IMR-90 (cell line): ENCODE measurements around the gene TRMT11. TPM values are rescaled to one million over a fixed set of nuclear protein-coding genes. Genes with fewer than 3 reads are reported as not detected.

Experiments used
- ATAC-seq: fragments of 200-7000 bp; cut with Tn5 transposase; 2 replicates; pipeline ENCODE4 v1.9.1; 2020; ENCODE audit warnings: low read depth, mild to moderate bottlenecking, moderate library complexity
- BruUV-seq: library from RNA; stranded (reverse); fragments of 400-500 nt; replicated peaks from 2 replicates; lab custom pipeline; 2021; lab: Mats Ljungman, UMichigan
- CTCF ChIA-PET: fragments of 300-600 bp; formaldehyde crosslinking; extraction: SDS; loops from one replicate; lab custom pipeline; 2021; ENCODE audit warnings: antibody characterized with exemption; lab: Yijun Ruan, JAX
- POLR2A ChIA-PET: fragments of 300-600 bp; sonication (Branson Sonifier 250); formaldehyde crosslinking; loops from one replicate; lab custom pipeline; 2022; ENCODE audit warnings: antibody characterized with exemption; ENCODE audit not compliant: unreplicated experiment; lab: Charles Lee
- DNase-seq: peaks from one replicate; pipeline ENCODE4 v3.0.0; 2013
- H2AFZ ChIP-seq: replicated peaks from 2 replicates; pipeline ENCODE3; 2013; ENCODE audit warnings: low read length, mild to moderate bottlenecking; ENCODE audit not compliant: poor library complexity
- H2AK5ac ChIP-seq: 2 replicates; pipeline ENCODE4 v1.6.1; 2013; ENCODE audit warnings: low read depth, low read length, inconsistent platforms
- H2AK9ac ChIP-seq: replicated peaks from 2 replicates; pipeline ENCODE3; 2013; ENCODE audit warnings: mild to moderate bottlenecking, low read depth, low read length, moderate library complexity; ENCODE audit not compliant: poor library complexity
- H2BK120ac ChIP-seq: 2 replicates; pipeline ENCODE4 v1.6.1; 2013; ENCODE audit warnings: low read depth, low read length, inconsistent platforms
- H2BK15ac ChIP-seq: 3 replicates; pipeline ENCODE4 v1.6.1; 2013; ENCODE audit warnings: low read depth, low read length, inconsistent platforms
- H2BK20ac ChIP-seq: 2 replicates; pipeline ENCODE4 v1.6.1; 2013; ENCODE audit warnings: low read depth, mild to moderate bottlenecking, inconsistent platforms, low read length, moderate library complexity
- H2BK5ac ChIP-seq: 2 replicates; pipeline ENCODE4 v1.6.1; 2013; ENCODE audit warnings: mild to moderate bottlenecking, low read depth, low read length, inconsistent platforms; ENCODE audit not compliant: poor library complexity, severe bottlenecking
- H3K14ac ChIP-seq: replicated peaks from 2 replicates; pipeline ENCODE4 v1.6.1; 2013; ENCODE audit warnings: low read depth, low read length, inconsistent platforms
- H3K18ac ChIP-seq: 2 replicates; pipeline ENCODE4 v1.6.1; 2013; ENCODE audit warnings: low read depth, low read length, control low read depth
- H3K23ac ChIP-seq: 2 replicates; pipeline ENCODE4 v1.6.1; 2013; ENCODE audit warnings: low read depth, low read length, inconsistent platforms
- H3K27ac ChIP-seq: 2 replicates; pipeline ENCODE4 v1.5.1; 2013; ENCODE audit warnings: mild to moderate bottlenecking, control low read depth, low read length; ENCODE audit not compliant: insufficient read depth
- H3K27me3 ChIP-seq: 2 replicates; pipeline ENCODE4 v1.6.1; 2013; ENCODE audit warnings: low read length; ENCODE audit not compliant: control insufficient read depth, insufficient read depth
- H3K36me3 ChIP-seq: 2 replicates; pipeline ENCODE4 v1.6.1; 2013; ENCODE audit warnings: low read length, mixed read lengths; ENCODE audit not compliant: control insufficient read depth, insufficient read depth
- H3K4ac ChIP-seq: 2 replicates; pipeline ENCODE4 v1.6.1; 2013; ENCODE audit warnings: low read depth, low read length, inconsistent platforms
- H3K4me1 ChIP-seq: 2 replicates; pipeline ENCODE4 v1.6.1; 2013; ENCODE audit warnings: low read length, mixed read lengths; ENCODE audit not compliant: control insufficient read depth, insufficient read depth
- H3K4me2 ChIP-seq: 2 replicates; pipeline ENCODE4 v1.6.1; 2013; ENCODE audit warnings: low read depth, mild to moderate bottlenecking, control low read depth, low read length, moderate library complexity
- H3K4me3 ChIP-seq: 2 replicates; pipeline ENCODE4 v1.5.1; 2013; ENCODE audit warnings: low read depth, mild to moderate bottlenecking, control low read depth, low read length, moderate library complexity; ENCODE audit not compliant: insufficient read depth
- H3K56ac ChIP-seq: 2 replicates; pipeline ENCODE4 v1.6.1; 2013; ENCODE audit warnings: low read length, inconsistent platforms; ENCODE audit not compliant: insufficient read depth; ENCODE audit errors: extremely low read depth
- H3K79me1 ChIP-seq, 2 experiments: 2 replicates each; pipeline ENCODE4 v1.6.1; 2013; ENCODE audit warnings: low read length in 2 of 2, inconsistent platforms in 1 of 2, low read depth in 1 of 2
- H3K9ac ChIP-seq: 2 replicates; pipeline ENCODE4 v1.6.1; 2013; ENCODE audit warnings: low read depth, low read length, control low read depth
- H3K9me1 ChIP-seq: 2 replicates; pipeline ENCODE4 v1.6.1; 2013; ENCODE audit warnings: low read length, inconsistent platforms; ENCODE audit not compliant: insufficient read depth
- H3K9me3 ChIP-seq: 2 replicates; pipeline ENCODE4 v1.6.1; 2013; ENCODE audit warnings: low read length; ENCODE audit not compliant: control insufficient read depth, insufficient read depth
- H4K20me1 ChIP-seq: 2 replicates; pipeline ENCODE4 v1.6.1; 2013; ENCODE audit warnings: low read length, inconsistent platforms; ENCODE audit not compliant: insufficient read depth
- H4K5ac ChIP-seq: 2 replicates; pipeline ENCODE4 v1.6.1; 2013; ENCODE audit warnings: mild to moderate bottlenecking, low read depth, low read length, control low read depth
- H4K8ac ChIP-seq, 2 experiments: 2 replicates each; pipeline ENCODE4 v1.6.1; 2013; ENCODE audit warnings: low read depth in 2 of 2, low read length in 2 of 2, control low read depth in 1 of 2, inconsistent platforms in 1 of 2
- H4K91ac ChIP-seq: 2 replicates; pipeline ENCODE4 v1.6.1; 2013; ENCODE audit warnings: low read depth, low read length, inconsistent platforms; ENCODE audit not compliant: insufficient read depth
- BHLHE40 ChIP-seq: fragments of 150-350 bp; IDR thresholded peaks from 2 replicates; pipeline ENCODE4 v1.6.1; 2016; ENCODE audit warnings: mild to moderate bottlenecking, low read depth, low read length
- CEBPB ChIP-seq: IDR thresholded peaks from 2 replicates; pipeline ENCODE4 v1.6.1; 2012; ENCODE audit warnings: low read depth, low read length, improper control_type of control experiment
- CHD1 ChIP-seq: IDR thresholded peaks from 2 replicates; pipeline ENCODE4 v1.6.1; 2012; ENCODE audit warnings: low read depth, low read length, improper control_type of control experiment
- CTCF ChIP-seq: conservative IDR thresholded peaks from 2 replicates; pipeline ENCODE4 v1.5.1; 2012; ENCODE audit warnings: mild to moderate bottlenecking, low read depth, low read length, improper control_type of control experiment
- MAZ ChIP-seq: IDR thresholded peaks from 2 replicates; pipeline ENCODE4 v1.6.1; 2012; ENCODE audit warnings: low read depth, mild to moderate bottlenecking, low read length, improper control_type of control experiment, moderate library complexity, borderline replicate concordance
- MXI1 ChIP-seq: IDR thresholded peaks from 2 replicates; pipeline ENCODE4 v1.6.1; 2012; ENCODE audit warnings: low read depth, mild to moderate bottlenecking, low read length, moderate library complexity, borderline replicate concordance
- RCOR1 ChIP-seq: IDR thresholded peaks from 2 replicates; pipeline ENCODE4 v1.6.1; 2012; ENCODE audit warnings: mild to moderate bottlenecking, low read length, improper control_type of control experiment; ENCODE audit not compliant: insufficient replicate concordance
- RFX5 ChIP-seq: IDR thresholded peaks from 2 replicates; pipeline ENCODE4 v1.8.0; 2012; ENCODE audit warnings: low read depth, mild to moderate bottlenecking, low read length, moderate library complexity
- WGBS, 2 experiments: methylation state at CpG; one replicate each; pipeline versions ENCODE4 v1.1.5 to v1.1.7; 2013; ENCODE audit warnings: missing lambda C conversion rate in 2 of 2; ENCODE audit not compliant: insufficient read length in 1 of 2; ENCODE audit errors: extremely low coverage in 2 of 2; 5-methylcytosine and 5-hydroxymethylcytosine counted together
- dilution Hi-C: fragments of 300-500 bp; cut with HindIII; formaldehyde crosslinking; loops from one replicate; pipeline ENCODE4 v1.14.3; 2018; ENCODE audit warnings: low sequenced_read_pairs; ENCODE audit not compliant: unreplicated experiment
- in situ Hi-C: fragments of 300-500 bp; cut with MboI; formaldehyde crosslinking; loops from 3 replicates; pipeline ENCODE4 v1.14.3; 2019; ENCODE audit warnings: low sequenced_read_pairs, inconsistent platforms, mixed read lengths
- intact Hi-C: fragments of 100-400 bp; cut with micrococcal nuclease; formaldehyde crosslinking; loops from 2 replicates; pipeline ENCODE4 v1.10.0; 2022
- polyA plus RNA-seq, 3 experiments: library from polyadenylated mRNA; depleted of rRNA; stranded (reverse); fragments of >200 nt; gene quantifications; 2 replicates each; pipeline ENCODE4 v1.2.3, GENCODE V29; 2012; ENCODE audit warnings: low replicate concordance in 1 of 3
- total RNA-seq: library from RNA; depleted of rRNA; stranded (reverse); fragments of >200 nt; gene quantifications from 2 replicates; pipeline ENCODE4 v1.2.3, GENCODE V29; 2012

The TRMT11 gene
- total and polyA plus RNA-seq, 2 of the 4 experiments (the other 2 are of a cell fraction), result 14.3 to 19.0 TPM

GRCh38 chr6:125970760-125971159, 15.6 kb upstream of the TRMT11 start:
- TF ChIP-seq CHD1, result no peak
- no peak for TF ChIP-seq CTCF
- no peak for TF ChIP-seq BHLHE40
- no peak for TF ChIP-seq RFX5
- TF ChIP-seq MAZ, result no peak
- TF ChIP-seq MXI1, result no peak
- TF ChIP-seq CEBPB, result no peak
- no peak for TF ChIP-seq RCOR1
- CTCF ChIA-PET, result interaction anchor here (0.8 to 1.1 kb wide), 2 partner anchors 15 to 47 kb away, joined by 3 to 5 read pairs; no protein-coding TSS in a partner anchor
- H3K56ac ChIP-seq, result no peak overlapping the region
- in situ Hi-C loops (loop anchor here (10.0 kb wide), 1 partner anchor 656 kb away; no protein-coding TSS in a partner anchor), intact Hi-C loops (loop anchor here (5.0 kb wide), 2 partner anchors 113 to 658 kb away; no protein-coding TSS in a partner anchor), dilution Hi-C loops (no loop called here)
- H2AK5ac ChIP-seq, result no peak overlapping the region
- POLR2A ChIA-PET, result no interaction called here
- H2AK9ac ChIP-seq, result no peak overlapping the region
- H4K20me1 ChIP-seq, result no peaks in the 10 kb centered on the region
- H3K4me3 ChIP-seq, result no peak overlapping the region
- H4K8ac ChIP-seq, result no peak overlapping the region
- no peak for DNase-seq
- no TSS peak for BruUV-seq
- H2BK120ac ChIP-seq, result no peak overlapping the region
- H3K27ac ChIP-seq, result no peak overlapping the region
- H2BK15ac ChIP-seq, result no peak overlapping the region
- H2BK5ac ChIP-seq, result no peak overlapping the region
- no peaks in the 10 kb centered on the region for H3K4me1 ChIP-seq
- no CpG with 5 or more reads among the region's 2 CpGs for WGBS, 2 experiments
- no peak overlapping the region for H3K4ac ChIP-seq
- H3K9me3 ChIP-seq, result no peaks in the 10 kb centered on the region
- peaks cover 0 to 2% of the 10 kb centered on the region in 2 experiments; a peak in 2 of 4 replicates for H3K79me1 ChIP-seq
- H3K14ac ChIP-seq, result no peak overlapping the region
- no peak overlapping the region for H3K18ac ChIP-seq
- ATAC-seq, result no peak
- no peak overlapping the region for H2AFZ ChIP-seq
- peaks cover 2% of the 10 kb centered on the region; the same call in 1 of the 2 replicates for H3K36me3 ChIP-seq
- no peak overlapping the region for H2BK20ac ChIP-seq
- no peaks in the 10 kb centered on the region for H3K9me1 ChIP-seq
- H3K9ac ChIP-seq, result no peak overlapping the region
- H3K27me3 ChIP-seq, result no peaks in the 10 kb centered on the region
- H4K5ac ChIP-seq, result no peak overlapping the region
- no peak overlapping the region for H3K4me2 ChIP-seq
- no peak overlapping the region for H3K23ac ChIP-seq
- H4K91ac ChIP-seq, result no peak overlapping the region
